ENCODE results near the gene AGFG2.

GRCh38 chr7:100521076-100521475 is 17.9 kb upstream of the AGFG2 start:
- TF ChIP-seq CTCF (conservative IDR thresholded peaks at IDR 0.05) (no peak), EZH2 (IDR thresholded peaks at IDR 0.05; ENCODE audit: low read depth) (no peak)
